Ramos (cell line): ENCODE measurements around the gene ARFGAP2.

Experiments used
- in situ Hi-C: fragments of 300-500 bp; cut with MboI; formaldehyde crosslinking; loops from one replicate; pipeline ENCODE4 v1.14.3; 2022; ENCODE audit warnings: low sequenced_read_pairs; ENCODE audit not compliant: unreplicated experiment

The ARFGAP2 gene

DNA sequence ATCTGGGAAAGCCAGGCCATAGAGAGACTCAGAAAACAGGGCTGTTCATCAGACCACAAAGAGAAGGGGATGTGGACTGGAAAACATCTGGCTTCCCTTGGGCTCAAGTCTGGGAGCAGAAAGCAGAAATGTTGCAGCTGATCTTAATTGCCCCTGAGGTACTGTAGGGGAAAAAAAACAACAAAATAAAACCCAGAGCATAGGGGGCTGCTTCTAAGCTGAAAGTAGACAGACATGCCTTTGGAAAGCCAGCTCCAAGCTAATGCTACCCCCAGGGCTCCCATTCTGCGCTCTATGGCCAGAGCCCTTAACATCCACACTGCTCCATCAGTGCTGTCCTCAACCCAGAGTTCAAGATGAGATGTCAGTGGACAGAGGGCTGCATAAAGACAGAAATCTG lies 11.6 kb upstream of the ARFGAP2 start:
- in situ Hi-C loops = no loop called here

GRCh38 chr11:47187723-47188122 lies 11.0 kb upstream of the ARFGAP2 start:
- in situ Hi-C loops = no loop called here

DNA sequence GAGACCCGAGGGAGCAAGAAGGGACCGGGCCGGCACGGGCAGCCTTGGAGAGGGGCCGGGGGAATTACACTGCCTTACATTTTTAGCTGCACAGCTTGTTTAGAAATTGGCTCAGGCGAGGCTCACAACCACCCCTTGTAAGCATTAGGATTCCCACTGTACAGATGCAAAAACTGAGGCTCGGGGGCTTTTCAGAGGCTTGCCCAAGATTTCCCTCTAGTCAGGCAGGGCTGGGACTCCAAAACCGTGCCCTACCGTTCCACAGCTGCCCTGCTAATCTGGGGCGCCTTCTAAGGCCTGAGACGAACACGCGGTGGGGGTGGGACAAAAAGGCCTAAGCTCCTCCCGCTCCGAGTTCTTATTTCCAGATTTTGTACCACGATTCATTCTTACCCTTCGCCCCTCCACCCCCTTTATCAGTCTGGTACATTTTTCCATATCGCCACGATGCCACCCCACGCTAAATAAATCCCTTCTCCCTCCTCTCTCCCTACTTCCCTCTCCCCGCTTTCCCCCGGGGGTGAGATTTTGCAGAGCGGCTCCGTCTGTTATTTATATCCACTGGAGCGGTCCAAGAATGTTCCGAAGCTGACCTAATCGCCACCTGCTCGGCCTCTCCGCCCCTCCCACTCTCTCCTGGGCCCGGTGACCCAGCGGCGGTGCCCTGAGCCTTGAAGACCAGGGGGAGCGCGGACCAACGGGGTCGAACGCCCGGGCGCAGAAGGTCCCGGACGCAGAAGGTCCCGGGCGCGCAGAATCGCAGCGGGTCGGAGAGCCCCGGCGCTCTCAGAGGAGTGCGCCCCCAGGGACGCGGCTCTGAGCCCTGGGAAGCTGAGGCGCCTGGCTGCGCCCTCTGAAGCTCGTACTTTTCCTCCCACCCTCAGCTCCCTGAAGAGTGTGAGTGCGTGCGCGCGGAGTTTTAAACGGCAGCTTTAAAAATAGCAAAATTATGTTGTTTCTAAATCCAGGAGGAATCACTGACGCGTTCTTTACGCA lies 10.3 kb upstream of the ARFGAP2 start:
- in situ Hi-C loops = no loop called here

DNA sequence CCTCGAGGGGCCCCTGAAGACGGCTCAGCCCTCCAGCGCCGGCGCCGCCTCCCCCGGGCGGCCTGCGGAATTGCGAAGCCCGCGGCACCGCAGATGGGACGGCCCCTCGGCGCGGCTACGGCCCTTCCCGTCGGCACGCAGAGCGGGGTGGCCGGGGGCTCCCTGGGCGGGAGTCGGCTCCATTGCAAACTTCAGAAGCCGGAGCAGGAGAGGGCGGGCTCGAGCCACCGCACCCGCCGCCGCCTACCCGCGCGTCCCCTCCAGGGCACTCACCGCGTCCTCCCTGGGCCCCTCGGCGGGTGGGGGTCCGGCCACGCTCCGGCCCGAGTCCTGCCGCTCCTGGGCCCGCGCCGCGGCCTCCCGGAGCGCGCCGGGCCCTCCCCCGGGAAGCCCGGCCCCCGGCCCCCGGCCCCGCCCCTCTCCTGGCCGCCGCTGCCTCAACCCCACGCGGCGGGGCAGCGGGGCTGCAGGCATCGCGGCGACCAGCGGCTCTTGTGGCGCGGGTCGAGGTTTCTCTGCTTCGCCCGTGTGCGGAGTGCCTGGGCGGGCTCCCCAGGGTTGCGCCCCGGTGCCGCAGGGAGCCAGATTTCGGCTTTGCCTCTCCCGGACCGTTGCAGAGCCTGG lies 9.5 kb upstream of the ARFGAP2 start, which contains the start of gene PACSIN3:
Gene PACSIN3 (minus strand): TSS at position 359 of the 624 bp plus-strand sequence. CDS start 3,707 bp downstream, outside the sequence.
- in situ Hi-C loops = no loop called here

DNA sequence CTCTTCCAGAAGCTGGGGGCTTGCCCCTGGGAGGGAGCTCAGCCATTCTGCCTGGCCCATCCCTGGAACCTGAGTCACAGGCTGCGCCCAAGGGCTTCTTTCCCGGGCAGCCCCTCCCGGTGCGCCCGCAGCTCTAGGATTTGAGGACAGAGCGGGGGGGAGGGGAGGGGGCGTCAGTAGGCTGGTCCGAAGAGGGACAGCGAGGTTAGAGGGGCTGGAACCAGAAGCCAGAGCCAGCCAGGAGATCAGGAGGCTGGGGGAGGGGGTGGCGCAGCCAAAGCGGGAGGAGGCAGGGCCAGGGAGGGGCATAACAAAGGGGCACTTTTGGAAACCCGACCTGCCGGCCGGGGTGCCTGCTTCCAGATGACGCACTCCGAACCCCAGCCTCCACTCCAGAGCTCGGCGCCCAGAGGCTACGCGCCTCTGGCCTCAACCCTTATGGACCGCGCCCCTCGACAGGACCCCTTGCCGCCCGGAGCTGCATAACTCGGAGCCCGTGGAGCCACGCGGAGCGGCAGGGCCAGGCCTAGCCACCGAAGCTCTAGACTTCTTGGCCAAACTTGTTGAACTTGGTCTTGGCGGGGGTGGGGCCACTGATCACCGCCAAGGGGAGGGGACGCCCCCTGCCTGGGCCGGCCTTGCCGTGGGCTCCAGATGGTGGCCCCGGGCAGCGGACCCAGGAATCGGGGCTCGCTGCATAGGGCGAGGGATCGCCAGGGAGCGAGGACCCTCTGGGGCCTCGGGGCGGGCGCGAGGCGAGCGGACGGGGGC lies 8.8 kb upstream of the ARFGAP2 start:
- in situ Hi-C loops = no loop called here

GRCh38 chr11:47184711-47185304 lies 8.1 kb upstream of the ARFGAP2 start:
- in situ Hi-C loops = no loop called here

GRCh38 chr11:47183969-47184368 lies 7.3 kb upstream of the ARFGAP2 start:
- in situ Hi-C loops = no loop called here

- in situ Hi-C loops = no loop called here
Measured at GRCh38 chr11:47183031-47183856, 6.6 kb upstream of the ARFGAP2 start.

DNA sequence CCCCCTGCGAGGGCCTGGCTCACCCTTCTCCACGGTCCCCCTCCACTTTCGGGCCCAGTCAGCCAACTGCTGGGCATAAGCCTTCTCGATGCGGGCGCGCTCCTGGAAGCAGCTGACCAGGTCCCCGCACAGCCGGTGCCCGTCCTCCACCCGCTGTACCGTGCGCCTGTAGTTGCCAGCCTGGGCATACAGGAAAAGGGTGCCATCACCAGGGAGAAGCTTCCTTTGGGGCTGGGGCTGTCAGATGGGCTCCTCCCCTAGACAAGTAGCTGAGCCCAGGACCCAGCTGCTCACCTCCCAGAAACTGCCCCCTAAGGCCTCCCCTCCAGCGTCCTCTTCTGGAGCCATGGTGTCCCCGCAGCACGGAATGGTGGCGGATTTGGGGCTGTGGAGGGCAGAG lies 5.7 kb upstream of the ARFGAP2 start:
- in situ Hi-C loops = no loop called here

DNA sequence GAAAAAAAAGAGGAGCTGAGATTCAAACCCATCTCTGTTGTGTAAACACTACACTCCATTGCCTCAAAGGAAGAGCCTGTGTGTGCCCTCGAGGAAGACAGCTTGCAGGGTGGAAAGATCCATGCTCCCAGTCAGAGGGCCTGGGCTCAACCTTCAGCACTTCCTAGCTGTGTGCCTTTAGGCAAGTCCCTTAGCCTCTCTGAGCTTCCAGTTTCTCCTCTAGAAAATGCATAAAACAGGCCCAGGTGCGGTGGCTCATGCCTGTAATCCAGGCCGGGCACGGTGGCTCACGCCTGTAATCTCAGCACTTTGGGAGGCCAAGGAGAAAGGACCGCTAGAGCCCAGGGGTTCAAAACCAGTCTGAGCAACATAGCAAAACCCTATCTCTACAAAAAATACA lies 4.6 kb upstream of the ARFGAP2 start:
- in situ Hi-C loops = no loop called here

DNA sequence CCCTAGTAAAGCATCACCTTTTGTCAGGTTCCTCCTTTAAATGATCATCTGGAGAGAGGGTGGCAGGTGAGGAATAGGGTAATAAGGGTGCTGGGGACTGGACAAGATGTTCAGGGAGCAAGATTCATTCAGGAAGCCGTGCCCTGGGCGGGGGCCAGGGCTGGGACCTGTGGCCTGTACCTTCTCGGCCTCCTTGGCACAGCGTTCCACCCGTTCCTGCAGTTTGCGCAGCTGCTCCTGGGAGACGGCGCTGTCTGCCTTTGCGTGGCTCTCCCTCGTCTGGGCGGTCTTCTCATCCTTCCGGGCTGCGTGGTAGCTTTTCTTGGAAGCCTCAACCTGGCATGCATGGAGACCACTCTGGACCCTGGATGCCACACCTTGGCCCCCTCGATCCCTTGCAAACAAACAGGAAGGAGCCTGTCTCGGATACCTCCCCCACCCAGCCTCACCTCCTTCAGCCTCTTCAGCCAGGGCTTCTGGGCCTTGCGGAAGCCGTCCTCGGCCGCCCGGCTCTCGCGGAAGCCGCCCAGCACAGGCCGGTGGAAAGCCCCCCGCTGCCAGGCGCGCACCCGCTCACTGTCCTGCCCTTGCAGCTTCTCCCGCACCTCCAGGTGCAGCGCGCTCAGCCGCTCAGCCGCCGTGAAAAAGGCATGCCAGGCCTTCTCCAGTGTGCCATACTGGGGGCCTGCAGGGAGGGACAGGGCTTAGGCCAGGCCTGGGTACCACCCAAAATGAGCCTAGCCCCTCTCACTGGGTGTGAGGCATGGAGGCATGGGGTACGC lies 3.5 kb upstream of the ARFGAP2 start:
- in situ Hi-C loops = no loop called here

DNA sequence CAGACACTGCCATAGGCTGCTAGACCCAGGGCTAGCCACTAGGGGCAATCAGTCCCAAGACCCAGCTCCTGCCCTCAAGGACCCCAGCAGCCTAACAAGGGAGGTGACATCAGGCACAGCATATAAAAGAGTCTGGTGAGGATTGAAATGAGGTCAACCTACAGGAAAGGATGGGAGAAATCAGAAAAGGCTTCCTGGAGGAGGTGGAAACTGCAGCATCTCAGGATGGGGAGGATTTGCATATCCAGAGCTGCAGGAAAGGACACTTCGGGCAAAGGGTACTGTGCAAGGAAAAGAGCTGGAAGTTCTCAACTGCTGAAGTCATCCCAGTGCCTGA lies 2.9 kb upstream of the ARFGAP2 start:
- in situ Hi-C loops = loop anchor here (5.0 kb wide), 1 partner anchor 68 kb away; the partner anchor contains the start of gene ACP2

GRCh38 chr11:47178737-47179654 lies 2.3 kb upstream of the ARFGAP2 start:
- in situ Hi-C loops = loop anchor here (5.0 kb wide), 1 partner anchor 68 kb away; the partner anchor contains the start of gene ACP2

DNA sequence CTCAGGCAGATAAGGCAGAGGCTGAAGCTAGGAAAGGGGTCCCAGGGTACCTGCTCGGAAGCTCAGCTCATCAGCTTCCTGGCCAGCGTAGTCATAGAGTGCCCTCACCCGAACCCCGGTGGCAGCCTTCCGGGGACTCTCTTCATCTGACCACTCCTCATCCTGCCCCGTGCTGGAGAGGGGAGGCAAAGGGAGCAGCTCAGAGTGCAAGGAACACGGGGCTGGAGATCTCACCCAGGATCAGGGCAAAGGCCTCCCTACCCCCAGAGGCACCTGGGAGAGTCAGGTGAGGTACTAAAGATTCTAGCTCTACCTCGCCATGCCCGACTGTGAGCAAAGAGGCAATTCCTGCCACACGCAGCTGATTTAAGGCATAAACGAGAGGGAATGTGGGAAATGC lies 1.6 kb upstream of the ARFGAP2 start:
- in situ Hi-C loops = loop anchor here (5.0 kb wide), 1 partner anchor 69 kb away; the partner anchor contains the start of gene ACP2

- in situ Hi-C loops = loop anchor here (5.0 kb wide), 1 partner anchor 69 kb away; the partner anchor contains the start of gene ACP2
Measured at GRCh38 chr11:47177846-47178245, 1.2 kb upstream of the ARFGAP2 start.

- in situ Hi-C loops = loop anchor here (5.0 kb wide), 1 partner anchor 70 kb away; the partner anchor contains the start of gene ACP2
Measured at GRCh38 chr11:47177229-47177845, 658 bp upstream of the ARFGAP2 start.
